Measurements from ENCODE around the gene AURKA. TPM values are rescaled to one million over a fixed set of nuclear protein-coding genes. Genes with fewer than 3 reads are reported as not detected.

The AURKA gene
- total and polyA plus RNA-seq, 2 of the 8 experiments (the other 6 are each of a cell fraction or from before 2014, with no cell fraction given), result 45.8 to 84.8 TPM

DNA sequence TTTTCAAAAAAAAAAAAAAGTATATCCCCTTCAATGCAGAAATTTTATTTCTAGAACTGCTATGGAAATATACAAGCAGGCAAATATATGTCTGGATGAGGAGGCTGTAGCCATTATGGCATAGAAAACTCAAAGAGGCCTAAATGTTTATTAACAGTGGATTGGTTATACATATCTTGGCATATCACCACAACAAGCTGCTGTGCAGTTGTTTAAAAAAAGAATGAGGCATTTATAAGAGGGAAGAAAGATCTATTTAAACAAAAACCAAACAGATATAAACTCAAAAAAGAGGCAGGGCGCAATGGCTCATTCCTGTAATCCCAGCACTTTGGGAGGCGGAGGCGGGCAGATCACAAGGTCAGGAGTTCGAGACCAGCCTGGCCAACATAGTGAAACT lies 46.3 kb upstream of the AURKA start:
- H3K27ac ChIP-seq (ENCODE audit: low read depth, low read length), result no peak overlapping the region
- H3K9me3 ChIP-seq (ENCODE audit: insufficient read depth in 2 of 2, low read depth in 1 of 2, low read length in 1 of 2), result no peaks in the 10 kb centered on the region
- H2AFZ ChIP-seq (ENCODE audit: low read length), result no peak overlapping the region
- H4K20me1 ChIP-seq (replicated peaks in 1 of 2; ENCODE audit: control insufficient read depth in 1 of 2, insufficient read depth in 2 of 2, low read length in 2 of 2), result no peaks in the 10 kb centered on the region
- no peak overlapping the region for H3K4me2 ChIP-seq (ENCODE audit: insufficient read depth in 1 of 2, low read depth in 2 of 2, low read length in 2 of 2)
- no peak overlapping the region for H3K14ac ChIP-seq (ENCODE audit: insufficient read length)
- no peak overlapping the region for H4K8ac ChIP-seq (ENCODE audit: extremely low read depth, insufficient read depth, low read length)
- no peaks in the 10 kb centered on the region for H3K23me2 ChIP-seq (ENCODE audit: low read depth, low read length)
- H2BK12ac ChIP-seq (ENCODE audit: low read depth, low read length), result no peak overlapping the region
- no peak for DNase-seq (ENCODE audit: low read depth in 1 of 2, low spot score in 2 of 2)
- no peak overlapping the region for H2BK120ac ChIP-seq (replicated peaks; ENCODE audit: low read depth, low read length)
- H3K4me3 ChIP-seq (ENCODE audit: extremely low read depth in 1 of 4, insufficient read depth in 2 of 4, low read depth in 3 of 4, low read length in 4 of 4), result no peak overlapping the region
- POLR2A ChIA-PET (ENCODE audit: partially characterized antibody), result no interaction called here
- no peak overlapping the region for H2BK20ac ChIP-seq (ENCODE audit: low read length)
- H3K9ac ChIP-seq (replicated peaks in 1 of 4; ENCODE audit: extremely low read depth in 1 of 4, low read depth in 3 of 4, low read length in 3 of 4), result no peak overlapping the region
- H4K5ac ChIP-seq (ENCODE audit: insufficient read length, low read depth, low read length), result no peak overlapping the region
- no peak overlapping the region for H2AK5ac ChIP-seq (ENCODE audit: low read depth, low read length)
- H2BK15ac ChIP-seq (ENCODE audit: low read length), result no peak overlapping the region
- WGBS, 2 experiments (ENCODE audit: extremely low coverage in 1 of 2, insufficient coverage in 1 of 2, insufficient read length in 1 of 2, insufficient replicate concordance in 2 of 2, low coverage in 1 of 2, low lambda C conversion rate in 2 of 2, missing lambda C conversion rate in 1 of 2), result 87% methylated on average over 4 of the region's 4 CpGs; no CpG with 5 or more reads in 1 of the 2 experiments
- no peaks in the 10 kb centered on the region for H3K36me3 ChIP-seq (ENCODE audit: control insufficient read depth in 2 of 4, insufficient read depth in 4 of 4, low read length in 3 of 4)
- TF ChIP-seq CBX5 (IDR thresholded peaks at IDR 0.05; ENCODE audit: low read depth, low read length), result no peak
- TF ChIP-seq POU5F1 (IDR thresholded peaks at IDR 0.05; ENCODE audit: low read depth, low read length), result no peak
- TF ChIP-seq CREB1 (IDR thresholded peaks at IDR 0.05), result no peak
- no peak overlapping the region for H2BK5ac ChIP-seq (ENCODE audit: low read depth, low read length)
- H3K23ac ChIP-seq (ENCODE audit: insufficient read length), result no peak overlapping the region
- H3K79me1 ChIP-seq (ENCODE audit: low read depth, low read length), result no peaks in the 10 kb centered on the region
- FAIRE-seq, result no peak
- no peak overlapping the region for H3K18ac ChIP-seq (ENCODE audit: extremely low read depth, low read length)
- no peaks in the 10 kb centered on the region for H3K79me2 ChIP-seq (ENCODE audit: control insufficient read depth in 1 of 2, insufficient read depth in 2 of 2, low read length in 2 of 2)
- no peaks in the 10 kb centered on the region; a peak in 1 of 7 replicates for H3K27me3 ChIP-seq (replicated peaks in 1 of 4; ENCODE audit: control insufficient read depth in 3 of 4, extremely low read depth in 1 of 4, insufficient read depth in 3 of 4, low read length in 3 of 4)
- CTCF ChIA-PET (ENCODE audit: partially characterized antibody), result interaction anchor here (1.2 kb wide), 1 partner anchor 363 kb away, joined by 4 read pairs; no protein-coding TSS in a partner anchor
- no peak overlapping the region for H3K4ac ChIP-seq (replicated peaks; ENCODE audit: insufficient read length, low read depth, low read length)
- H3K4me1 ChIP-seq (replicated peaks in 1 of 4; ENCODE audit: control insufficient read depth in 3 of 4, insufficient read depth in 4 of 4, low read length in 3 of 4), result no peaks in the 10 kb centered on the region
- no peak overlapping the region for H4K91ac ChIP-seq (replicated peaks; ENCODE audit: insufficient read length, low read length)
- H3K56ac ChIP-seq (replicated peaks; ENCODE audit: insufficient read length, low read depth, low read length), result no peak overlapping the region

All from H1 (cell line).